ENCODE measurements around the gene OVCH2. TPM values are rescaled to one million over a fixed set of nuclear protein-coding genes. Genes with fewer than 3 reads are reported as not detected.

The OVCH2 gene
- total and polyA plus RNA-seq, 11 donors = not detected

GRCh38 chr11:7691759-7692350 lies 14.4 kb downstream of the OVCH2 start:
- ATAC-seq (no peak), DNase-seq (no peak)
- 62 to 72% (median 68%) methylated on average over 6 of the region's 6 CpGs for WGBS, 4 donors
- Histone ChIP-seq H3K9me3 (no peaks in the 10 kb centered on the region), H3K27me3 (peaks cover 0 to 23% (median 6%) of the 10 kb centered on the region in 9 donors), H3K4me3 (no peak overlapping the region), H3K27ac (no peak overlapping the region), H3K36me3 (no peaks in the 10 kb centered on the region), H3K4me1 (no peaks in the 10 kb centered on the region)
- intact Hi-C loops (cut with DNase I) = loop anchor here in 6 of 10 donors (5.0 to 10.0 kb wide), 3 partner anchors 117 to 597 kb away; no protein-coding TSS in a partner anchor
- no peak for TF ChIP-seq CTCF (IDR thresholded peaks at IDR 0.05)
- no peak for TF ChIP-seq POLR2A (IDR thresholded peaks at IDR 0.05)

GRCh38 chr11:7690648-7691047 lies 15.6 kb downstream of the OVCH2 start:
- no peak overlapping the region for H3K4me3 ChIP-seq
- DNase-seq (no peak), ATAC-seq (no peak)
- H3K27ac ChIP-seq = no peak overlapping the region
- H3K27me3 ChIP-seq = peaks cover 0 to 24% (median 6%) of the 10 kb centered on the region in 9 donors
- no peaks in the 10 kb centered on the region for H3K4me1 ChIP-seq
- TF ChIP-seq POLR2A (IDR thresholded peaks at IDR 0.05) (no peak), CTCF (IDR thresholded peaks at IDR 0.05) (peak in 1 of 12 donors; percentile 8)
- H3K36me3 ChIP-seq = no peaks in the 10 kb centered on the region
- intact Hi-C loops (cut with DNase I) = loop anchor here in 6 of 10 donors (5.0 to 10.0 kb wide), 3 partner anchors 116 to 596 kb away; no protein-coding TSS in a partner anchor
- 43 to 79% (median 69%) methylated on average over 6 of the region's 6 CpGs for WGBS, 4 donors
- H3K9me3 ChIP-seq = no peaks in the 10 kb centered on the region

- ATAC-seq (no peak), DNase-seq (no peak)
- no peak overlapping the region for H3K4me3 ChIP-seq
- no peaks in the 10 kb centered on the region for H3K4me1 ChIP-seq
- no peak for TF ChIP-seq POLR2A (IDR thresholded peaks at IDR 0.05)
- no peak for TF ChIP-seq CTCF (IDR thresholded peaks at IDR 0.05)
- no peak overlapping the region for H3K27ac ChIP-seq
- no peaks in the 10 kb centered on the region for H3K36me3 ChIP-seq
- no peaks in the 10 kb centered on the region for H3K9me3 ChIP-seq
- WGBS, 4 donors = 43 to 88% (median 65%) methylated on average over 4 of the region's 4 CpGs
- H3K27me3 ChIP-seq = peaks cover 0 to 25% (median 5%) of the 10 kb centered on the region in 9 donors
- intact Hi-C loops (cut with DNase I) = loop anchor here in 3 of 10 donors (5.0 kb wide), 2 partner anchors 117 to 592 kb away; no protein-coding TSS in a partner anchor
These were observed 17.0 kb downstream of the OVCH2 start for GRCh38 chr11:7689239-7689638.

- no peaks in the 10 kb centered on the region for H3K4me1 ChIP-seq
- intact Hi-C loops (cut with DNase I) = loop anchor here in 4 of 10 donors (1.0 to 5.0 kb wide), 3 partner anchors 116 to 591 kb away; no protein-coding TSS in a partner anchor
- TF ChIP-seq CTCF (IDR thresholded peaks at IDR 0.05) (peak; percentile 62 to 79 (median 72)), POLR2A (IDR thresholded peaks at IDR 0.05) (no peak)
- H3K27ac ChIP-seq = no peak overlapping the region
- DNase-seq = no peak
- H3K27me3 ChIP-seq = peaks cover 0 to 20% (median 0%) of the 10 kb centered on the region in 9 donors
- 20 to 31% (median 28%) methylated on average over 4 of the region's 4 CpGs for WGBS, 4 donors
- no peak overlapping the region for H3K4me3 ChIP-seq
- H3K36me3 ChIP-seq = no peaks in the 10 kb centered on the region
- no peaks in the 10 kb centered on the region for H3K9me3 ChIP-seq
- peak in 1 of 4 donors; percentile 36 for ATAC-seq
These were observed 17.9 kb downstream of the OVCH2 start for GRCh38 chr11:7688238-7688826.
